H7 (cell line): ENCODE measurements around the gene TSHZ3. TPM values are rescaled to one million over a fixed set of nuclear protein-coding genes. Genes with fewer than 3 reads are reported as not detected.
A peak's percentile ranks its signal among the peaks of the same experiment; 100 is the strongest.

ENCODE experiments used
- DNase-seq: peaks from one replicate; pipeline ENCODE4 v3.0.0; 2012
- H3K27me3 ChIP-seq: 2 replicates; pipeline ENCODE4 v1.6.0; 2011; ENCODE audit warnings: mild to moderate bottlenecking, low read length; ENCODE audit not compliant: control insufficient read depth, insufficient read depth
- H3K36me3 ChIP-seq: replicated peaks from 2 replicates; pipeline ENCODE4 v1.5.1; 2011; ENCODE audit warnings: low read length; ENCODE audit not compliant: control insufficient read depth, insufficient read depth
- H3K4me3 ChIP-seq: 2 replicates; pipeline ENCODE4 v1.5.1; 2011; ENCODE audit warnings: low read depth, mild to moderate bottlenecking, control low read depth, low read length, moderate library complexity; ENCODE audit not compliant: insufficient read depth
- total RNA-seq: library from RNA; depleted of rRNA; stranded (reverse); fragments of >200 nt; shearing (Covaris generic); gene quantifications from 2 replicates; pipeline ENCODE4 v1.2.3, GENCODE V29; 2014

TSHZ3 gene
- total RNA-seq, 1 experiment from 2014 or later: 2.0 TPM

DNA sequence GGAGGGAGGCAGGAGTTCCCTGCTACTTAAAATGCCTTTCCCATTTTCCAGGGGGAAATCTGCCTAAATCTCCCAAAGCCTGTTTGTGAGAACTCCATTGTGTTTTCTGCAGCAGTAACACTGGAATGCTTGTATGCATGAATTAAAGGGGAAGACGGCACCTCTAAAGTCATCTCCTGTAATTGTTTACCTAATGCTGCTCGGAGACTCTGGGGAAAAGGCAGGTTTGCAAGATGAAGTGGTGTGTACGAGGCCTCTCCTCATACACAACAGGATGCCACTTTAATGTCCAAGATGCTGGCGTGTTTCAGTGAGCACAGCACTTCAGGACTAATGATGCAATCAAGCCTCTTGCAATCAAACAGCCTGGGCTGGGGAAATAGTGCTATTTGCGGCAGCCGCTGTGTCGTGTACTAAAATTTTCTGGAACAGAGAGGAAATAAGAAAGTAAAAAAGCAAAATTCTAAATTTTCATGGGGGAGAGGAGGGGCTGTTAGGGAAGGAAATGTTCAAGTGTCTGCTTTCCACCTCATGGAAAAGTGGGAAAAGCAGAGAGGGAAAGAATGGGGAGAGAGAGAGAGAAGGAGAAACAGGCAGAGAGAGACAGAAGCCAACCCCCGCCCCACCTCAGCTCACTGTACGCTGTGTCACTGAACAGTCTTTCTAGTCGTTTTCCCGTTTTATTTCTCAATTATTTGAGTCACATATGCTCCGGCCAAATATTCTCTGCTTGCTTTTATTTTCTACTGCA, 32.9 kb downstream of the TSHZ3 start:
- peak; percentile 68 for DNase-seq
- H3K36me3 ChIP-seq: no peaks in the 10 kb centered on the region
- H3K4me3 ChIP-seq: no peak overlapping the region
- no peaks in the 10 kb centered on the region for H3K27me3 ChIP-seq

DNA sequence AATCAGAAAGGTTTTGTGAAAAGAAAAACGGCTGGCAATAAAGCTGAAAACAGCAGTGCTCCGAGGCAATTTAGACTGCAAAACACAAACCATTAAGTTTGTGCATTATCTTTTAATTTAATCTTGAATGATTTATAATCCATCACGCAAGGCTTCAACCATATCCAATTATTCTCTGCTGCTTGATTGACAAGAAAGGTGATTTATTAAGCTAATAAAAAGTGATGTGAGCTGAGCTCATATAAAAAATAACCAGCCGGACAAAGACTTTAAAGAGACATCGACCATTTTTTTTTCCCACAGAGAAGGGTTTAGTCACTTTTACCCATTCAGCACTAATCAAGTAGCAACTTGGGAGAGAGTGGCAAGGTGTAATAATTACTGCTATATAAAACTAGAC, 33.6 kb downstream of the TSHZ3 start:
- DNase-seq: no peak
- no peak overlapping the region for H3K4me3 ChIP-seq
- H3K27me3 ChIP-seq: no peaks in the 10 kb centered on the region

DNA sequence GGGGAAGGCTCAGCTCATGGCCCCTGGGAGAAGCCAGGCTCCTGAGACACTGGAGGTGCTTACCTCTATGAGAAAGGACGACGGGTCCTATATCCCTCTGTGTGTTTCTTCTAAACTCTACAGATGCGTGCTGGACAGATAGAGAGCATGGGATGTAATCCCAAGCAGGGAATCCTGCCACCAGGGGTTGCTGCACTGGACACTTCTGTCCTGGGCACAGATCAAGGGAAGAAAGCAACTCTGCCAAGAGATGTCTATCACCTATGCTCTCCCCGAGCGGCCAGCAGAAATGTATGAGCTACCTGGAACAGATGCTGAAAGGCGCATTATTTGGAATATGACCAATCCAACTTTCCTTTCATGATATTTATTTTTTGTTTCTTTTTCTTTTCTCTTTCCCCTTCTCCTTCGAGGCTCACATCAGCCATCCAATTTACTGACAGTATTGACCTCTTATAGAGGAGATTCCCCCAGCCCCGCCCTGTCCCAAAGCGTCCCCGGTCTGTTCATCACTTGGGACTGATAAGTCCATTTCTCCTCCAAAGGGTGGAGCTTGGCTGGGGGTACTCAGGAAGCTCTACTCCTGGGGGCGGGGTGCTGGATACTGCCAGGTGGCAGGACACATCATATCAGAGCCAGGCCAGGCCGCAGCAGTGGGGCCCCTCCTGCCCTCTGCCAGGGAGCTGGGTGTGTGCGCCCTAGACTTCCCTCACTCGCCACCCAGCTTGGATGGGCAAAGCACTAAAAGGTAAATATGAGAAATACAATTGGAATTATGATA, 34.2 kb downstream of the TSHZ3 start:
- H3K36me3 ChIP-seq: no peaks in the 10 kb centered on the region; the same call in 1 of the 2 replicates
- peak; percentile 61 for DNase-seq
- H3K27me3 ChIP-seq: no peaks in the 10 kb centered on the region
- no peak overlapping the region for H3K4me3 ChIP-seq

More for the DNA sequence above, 33.6 kb downstream of the TSHZ3 start:
- H3K36me3 ChIP-seq: no peaks in the 10 kb centered on the region

DNA sequence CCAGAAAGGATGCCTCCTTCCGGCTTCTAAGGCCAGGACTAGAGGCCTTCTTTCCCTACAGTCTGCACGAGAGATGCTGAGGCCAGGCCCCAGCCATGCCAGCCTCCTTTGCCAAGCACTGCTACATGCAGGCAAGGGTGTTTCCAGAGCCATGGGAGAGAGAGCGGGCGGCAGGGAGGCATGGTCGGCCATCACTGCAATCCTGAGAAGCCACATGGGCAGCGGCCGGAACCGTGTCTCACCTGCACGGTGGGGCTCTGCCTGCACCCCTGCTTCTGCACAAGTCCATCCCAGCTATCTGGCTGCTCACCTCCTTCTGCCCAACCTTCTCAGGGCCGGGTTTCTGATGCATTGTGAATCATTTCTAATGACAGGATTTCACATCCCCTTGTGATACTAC, 35.1 kb downstream of the TSHZ3 start:
- Histone ChIP-seq H3K27me3 (no peaks in the 10 kb centered on the region), H3K4me3 (no peak overlapping the region), H3K36me3 (no peaks in the 10 kb centered on the region; the same call in 1 of the 2 replicates)
- no peak for DNase-seq

DNA sequence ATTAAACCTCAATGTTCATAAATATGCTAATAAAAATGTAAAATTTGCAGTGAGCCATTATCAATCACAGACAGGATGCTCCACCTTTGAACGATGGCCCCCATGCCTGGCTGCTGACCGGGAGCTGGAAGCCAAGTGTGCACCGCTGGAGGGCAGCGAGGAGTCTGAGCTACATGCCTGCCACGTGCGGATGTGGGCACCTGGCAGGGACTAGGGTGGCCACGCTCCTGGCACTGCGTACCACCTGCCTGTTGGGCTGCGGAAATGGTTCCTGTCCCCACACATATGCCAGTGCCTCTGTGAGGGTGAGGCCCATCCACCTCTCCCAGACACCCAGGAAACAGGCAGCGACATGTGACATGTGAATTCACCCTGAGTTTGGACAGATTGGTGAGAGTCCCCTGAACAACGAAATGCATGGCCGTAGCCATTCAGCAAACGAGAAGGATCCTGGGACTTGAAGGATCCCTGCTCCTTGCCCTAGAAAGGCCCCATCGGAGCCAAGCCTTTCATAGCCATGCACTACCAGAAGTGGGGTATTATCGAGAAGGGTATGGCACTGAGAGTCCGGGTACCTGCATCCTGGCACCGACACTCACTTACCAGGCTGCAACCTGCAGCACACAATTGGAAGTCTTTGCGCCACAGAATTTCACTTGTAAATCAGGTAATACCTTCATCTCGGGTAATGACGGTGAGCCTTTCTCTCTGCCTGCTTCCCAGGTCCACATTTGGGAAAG, 35.8 kb downstream of the TSHZ3 start:
- no peak overlapping the region for H3K4me3 ChIP-seq
- H3K27me3 ChIP-seq: no peaks in the 10 kb centered on the region
- H3K36me3 ChIP-seq: no peaks in the 10 kb centered on the region; the same call in 1 of the 2 replicates
- peak; percentile 48 for DNase-seq

DNA sequence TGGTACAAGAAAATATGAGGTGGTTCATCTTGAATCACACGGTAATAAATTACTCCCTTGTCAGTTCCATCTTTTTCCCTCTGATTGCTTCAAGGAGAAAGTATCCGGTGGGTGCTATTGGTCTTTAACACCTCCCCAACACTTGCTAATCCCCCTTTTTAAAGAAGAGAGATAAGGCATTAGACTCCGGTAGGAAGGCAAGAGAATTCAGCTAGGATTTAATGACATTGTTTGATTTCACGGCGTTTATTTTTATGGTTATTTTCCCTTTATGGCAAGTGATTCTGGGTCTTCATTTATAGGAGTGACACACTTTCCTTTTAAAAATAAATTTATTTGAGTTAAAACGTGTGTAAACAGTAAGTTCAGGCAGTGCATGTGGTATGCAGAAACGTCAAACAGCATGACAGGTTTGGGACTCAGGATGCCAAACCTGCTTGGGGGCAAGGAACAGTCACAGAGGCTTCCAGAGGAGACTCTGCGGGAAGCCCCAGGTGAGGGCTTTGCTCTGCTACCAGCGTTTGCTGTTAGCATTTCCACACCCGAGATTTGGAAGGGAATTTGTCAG, 36.5 kb downstream of the TSHZ3 start:
- no peak overlapping the region for H3K4me3 ChIP-seq

DNA sequence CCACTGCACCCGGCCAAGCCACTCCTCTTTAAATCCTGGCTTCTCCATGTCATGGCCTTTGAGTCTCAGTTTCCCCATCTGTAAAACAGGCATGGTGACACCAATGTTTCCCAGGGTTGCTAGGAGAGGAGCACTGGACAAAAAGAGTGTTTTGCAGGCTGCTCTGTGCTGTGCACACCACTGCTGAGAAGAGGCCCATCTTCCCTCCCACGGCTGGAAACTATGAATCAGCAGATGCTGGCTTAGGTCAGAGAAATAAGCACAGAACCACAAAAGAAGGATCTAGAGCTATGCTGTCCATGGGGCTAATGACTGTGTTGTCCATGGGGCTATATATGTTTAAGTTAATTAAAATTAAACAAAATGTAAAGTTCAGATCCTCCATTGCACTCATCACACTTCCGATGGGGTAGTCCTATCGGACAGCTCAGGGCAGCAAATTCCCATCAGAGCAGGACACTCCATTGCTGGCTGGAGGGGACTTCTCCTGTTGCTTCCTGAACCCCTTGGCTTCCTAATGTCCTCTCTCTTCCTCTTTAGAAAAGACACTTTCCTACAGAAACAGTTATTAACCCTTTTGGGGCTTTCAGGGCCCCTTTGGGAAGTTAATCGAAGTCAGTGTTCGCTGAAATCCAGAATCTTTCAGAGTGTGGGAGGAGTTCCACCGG, 37.1 kb downstream of the TSHZ3 start:
- DNase-seq: no peak
- Histone ChIP-seq H3K36me3 (no peaks in the 10 kb centered on the region; the same call in 1 of the 2 replicates), H3K27me3 (no peaks in the 10 kb centered on the region), H3K4me3 (no peak overlapping the region)

More for the DNA sequence above, 36.5 kb downstream of the TSHZ3 start:
- Histone ChIP-seq H3K27me3 (no peaks in the 10 kb centered on the region), H3K36me3 (no peaks in the 10 kb centered on the region; the same call in 1 of the 2 replicates)
- no peak for DNase-seq

DNA sequence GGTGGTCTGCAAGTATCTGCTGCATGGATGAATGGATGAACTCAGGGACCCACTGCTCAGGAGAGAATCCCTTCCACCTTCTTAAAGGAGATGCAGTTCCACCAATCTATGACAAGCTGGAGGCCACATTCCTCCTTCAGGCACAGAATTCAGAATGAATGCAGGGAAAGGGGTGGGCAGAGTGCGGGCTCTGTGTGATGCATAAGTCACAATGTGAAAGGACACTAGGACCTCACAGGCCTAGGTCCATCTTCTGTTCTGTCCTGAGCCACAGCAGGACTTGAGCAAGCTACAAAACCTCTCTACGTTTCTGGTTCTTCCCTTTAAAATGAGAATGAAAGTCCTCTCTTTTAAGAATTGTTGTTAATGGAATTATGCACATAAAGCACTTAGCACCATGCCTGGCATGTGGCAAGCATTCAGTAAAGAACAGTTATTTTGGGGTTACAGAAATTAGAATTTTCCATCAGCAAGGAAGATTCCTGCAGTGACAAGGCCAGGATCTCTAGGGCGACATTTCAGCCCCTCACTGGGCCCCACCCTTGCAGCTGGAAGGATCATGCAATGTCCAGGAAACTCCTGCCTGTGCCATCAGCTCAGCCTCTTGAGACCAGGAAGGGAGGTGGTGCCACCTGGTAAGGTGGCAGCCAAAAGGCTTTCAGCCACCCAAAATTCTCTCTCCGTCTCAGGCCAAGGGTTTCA, 38.7 kb downstream of the TSHZ3 start:
- H3K27me3 ChIP-seq: no peaks in the 10 kb centered on the region
- no peak overlapping the region for H3K4me3 ChIP-seq
- H3K36me3 ChIP-seq: no peaks in the 10 kb centered on the region; the same call in 1 of the 2 replicates
- no peak for DNase-seq

DNA sequence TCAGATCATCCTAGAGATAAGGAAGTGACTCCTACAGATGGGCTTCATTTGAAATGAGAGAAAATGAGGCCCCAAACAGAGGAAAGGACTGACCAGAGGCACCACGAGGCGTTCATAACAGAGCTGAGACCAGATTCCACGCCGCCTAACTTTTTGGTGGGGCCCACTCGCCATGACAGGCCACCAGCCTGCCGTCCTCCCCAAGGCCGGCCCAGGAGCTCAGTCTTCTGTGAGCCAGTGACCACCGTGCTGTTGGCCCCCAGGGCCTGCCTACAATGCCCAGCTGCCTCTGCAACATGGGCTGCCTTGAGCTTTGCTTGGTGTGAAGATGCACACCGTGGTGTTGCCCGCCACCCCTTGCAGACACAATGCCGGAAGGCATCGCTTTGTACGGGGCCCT, 40.5 kb downstream of the TSHZ3 start:
- DNase-seq: no peak
- Histone ChIP-seq H3K4me3 (no peak overlapping the region), H3K36me3 (no peaks in the 10 kb centered on the region; the same call in 1 of the 2 replicates), H3K27me3 (no peaks in the 10 kb centered on the region)

DNA sequence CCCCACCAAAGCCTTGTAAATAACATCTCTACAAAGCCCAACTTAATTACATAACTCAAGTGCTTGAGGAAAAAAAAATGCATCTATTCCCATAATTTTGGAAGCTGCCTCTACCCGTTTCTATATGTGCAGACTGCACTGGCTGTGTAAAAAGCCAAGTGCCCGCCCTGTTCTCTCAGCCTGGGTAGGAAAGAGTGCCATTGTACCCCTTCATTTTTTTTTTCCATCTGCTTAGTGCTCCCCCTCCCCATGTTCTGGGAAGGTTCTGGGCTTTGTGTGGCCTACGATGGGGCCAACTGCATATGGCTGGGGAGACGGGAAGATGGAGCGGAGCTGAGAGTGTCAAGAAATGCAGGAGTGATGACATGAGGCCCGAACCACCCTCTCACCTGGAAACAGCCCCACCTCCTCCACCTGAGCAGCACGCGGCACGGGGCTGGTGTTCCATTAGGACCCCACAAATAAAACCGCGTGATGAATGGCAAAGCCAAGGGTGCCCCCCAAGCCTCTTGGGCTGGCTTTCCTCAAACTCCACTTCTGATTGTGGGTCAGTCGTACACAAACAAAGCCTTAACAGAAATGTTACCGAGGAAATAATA, 42.1 kb downstream of the TSHZ3 start:
- Histone ChIP-seq H3K36me3 (no peaks in the 10 kb centered on the region; the same call in 1 of the 2 replicates), H3K27me3 (no peaks in the 10 kb centered on the region), H3K4me3 (no peak overlapping the region)
- DNase-seq: no peak

DNA sequence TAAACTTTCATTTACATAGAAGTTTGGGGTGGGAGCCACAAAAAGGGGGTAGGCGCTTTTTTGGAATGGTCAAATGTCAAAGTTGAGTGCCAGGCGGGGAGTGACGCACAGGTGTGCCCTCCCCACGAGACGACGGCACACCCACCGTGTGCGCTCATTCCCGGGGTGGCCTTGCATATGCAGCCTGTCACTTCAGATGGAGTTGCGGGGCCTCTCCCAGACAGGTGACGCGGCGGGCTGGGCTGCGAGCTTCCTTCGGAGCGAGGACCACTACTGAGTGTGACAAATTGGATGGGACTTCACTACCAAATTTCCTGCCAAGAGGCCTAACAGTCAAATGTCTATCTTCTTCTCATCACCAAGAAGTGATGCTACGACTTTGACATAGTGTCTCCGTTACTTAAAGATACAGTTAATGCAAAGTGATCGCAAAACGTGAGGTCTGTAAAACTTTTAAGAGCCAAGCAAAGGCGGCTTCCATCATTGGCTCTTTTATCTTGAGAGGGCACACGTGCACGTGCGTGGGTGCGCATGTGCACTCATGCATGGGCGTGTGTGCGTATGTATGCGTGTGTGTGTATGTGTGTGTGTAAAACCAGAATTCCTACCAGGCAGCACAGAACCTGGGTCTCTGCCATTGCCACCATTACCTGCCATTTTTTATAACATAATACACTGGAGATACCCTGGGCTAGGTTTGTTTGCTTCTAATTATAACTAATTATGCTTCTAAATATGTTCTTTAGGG, 43.1 kb downstream of the TSHZ3 start:
- H3K36me3 ChIP-seq: no peaks in the 10 kb centered on the region; the same call in 1 of the 2 replicates
- H3K27me3 ChIP-seq: no peaks in the 10 kb centered on the region
- no peak overlapping the region for H3K4me3 ChIP-seq
- DNase-seq: peak; percentile 46

DNA sequence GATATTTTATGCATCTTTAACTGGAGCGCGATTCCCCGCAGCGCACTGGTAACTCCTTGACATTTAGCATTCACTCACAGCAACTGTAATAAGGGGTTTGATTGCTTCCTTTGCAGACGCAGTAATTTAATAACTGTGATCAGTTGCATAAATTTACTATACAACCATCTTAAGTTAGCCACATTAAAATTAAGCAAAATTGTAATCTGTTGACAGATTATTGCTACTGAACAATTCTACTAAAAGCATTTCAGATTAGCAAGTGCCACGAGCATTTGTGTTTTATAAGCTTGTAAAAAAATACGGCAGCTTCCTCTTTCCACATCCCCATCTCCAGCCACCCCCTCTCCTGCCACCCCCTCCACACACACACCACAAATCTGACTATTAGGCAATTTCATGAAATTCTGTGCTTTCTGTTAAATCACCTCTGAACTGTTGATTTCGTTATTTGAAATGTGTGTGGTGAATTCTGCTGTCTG, 44.4 kb downstream of the TSHZ3 start:
- Histone ChIP-seq H3K27me3 (no peaks in the 10 kb centered on the region), H3K36me3 (no peaks in the 10 kb centered on the region), H3K4me3 (no peak overlapping the region)
- no peak for DNase-seq
